H54 (cell line): Measurements from ENCODE around the gene CHD3.

Experiments
- DNase-seq: peaks from one replicate; pipeline ENCODE4 v3.0.0; 2011; ENCODE audit warnings: low spot score, mixed read lengths; ENCODE audit not compliant: insufficient read length
- FAIRE-seq: peaks from 3 replicates; lab custom pipeline; 2011; peaks lifted over from hg19 to GRCh38; lab: Jason Lieb, UNC
- POLR2A ChIP-seq: IDR thresholded peaks from 2 replicates; pipeline ENCODE4 v1.6.1; 2011; ENCODE audit warnings: low read depth, mild to moderate bottlenecking, low read length

Gene CHD3

DNA sequence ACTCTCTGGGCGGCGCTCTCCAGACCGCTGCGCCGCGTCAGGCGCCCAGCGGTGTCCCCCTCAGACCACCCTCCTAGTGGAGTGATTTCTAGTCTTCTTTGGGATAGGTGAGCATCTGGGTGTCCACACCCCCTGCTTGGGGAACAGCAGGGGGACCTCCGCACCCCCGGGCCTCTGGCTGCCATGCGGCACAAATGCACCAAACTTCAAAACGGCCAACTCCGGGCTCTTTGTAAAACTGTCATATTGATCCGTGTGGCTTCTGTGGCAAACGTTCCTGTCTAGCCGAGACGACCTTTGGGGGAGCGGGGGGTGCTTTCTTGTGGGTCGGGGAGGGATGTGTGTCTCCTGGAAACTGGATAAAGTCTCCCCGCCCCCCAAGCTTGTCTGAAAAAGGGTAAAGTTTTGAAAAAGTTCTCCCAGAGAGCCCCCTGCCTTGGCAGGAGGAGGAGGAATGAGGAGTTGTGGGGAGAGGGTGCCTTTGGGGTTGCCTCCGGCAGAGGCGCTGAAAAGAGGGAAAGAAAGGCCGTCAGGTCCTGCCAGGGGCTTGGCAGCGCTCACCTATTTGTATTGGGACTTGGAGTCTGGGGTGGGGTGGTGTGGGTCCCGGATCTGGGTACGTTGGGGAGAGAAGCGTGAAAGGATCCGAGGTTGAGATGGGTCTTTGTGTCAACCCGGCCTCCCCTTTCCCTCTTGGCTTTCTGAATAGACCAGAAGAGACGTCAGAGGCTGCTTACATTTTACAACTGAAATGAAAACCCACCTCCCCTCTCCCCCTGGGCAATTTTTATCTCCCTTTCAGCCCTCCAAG is 2.2 kb upstream of the CHD3 start:
- peak; percentile 45 for DNase-seq

GRCh38 chr17:7887038-7887481 is 1.5 kb upstream of the CHD3 start:
- FAIRE-seq (no peak), DNase-seq (no peak)
- no peak for TF ChIP-seq POLR2A

More for the DNA sequence above, 2.2 kb upstream of the CHD3 start:
- TF ChIP-seq POLR2A, result no peak
- no peak for FAIRE-seq

DNA sequence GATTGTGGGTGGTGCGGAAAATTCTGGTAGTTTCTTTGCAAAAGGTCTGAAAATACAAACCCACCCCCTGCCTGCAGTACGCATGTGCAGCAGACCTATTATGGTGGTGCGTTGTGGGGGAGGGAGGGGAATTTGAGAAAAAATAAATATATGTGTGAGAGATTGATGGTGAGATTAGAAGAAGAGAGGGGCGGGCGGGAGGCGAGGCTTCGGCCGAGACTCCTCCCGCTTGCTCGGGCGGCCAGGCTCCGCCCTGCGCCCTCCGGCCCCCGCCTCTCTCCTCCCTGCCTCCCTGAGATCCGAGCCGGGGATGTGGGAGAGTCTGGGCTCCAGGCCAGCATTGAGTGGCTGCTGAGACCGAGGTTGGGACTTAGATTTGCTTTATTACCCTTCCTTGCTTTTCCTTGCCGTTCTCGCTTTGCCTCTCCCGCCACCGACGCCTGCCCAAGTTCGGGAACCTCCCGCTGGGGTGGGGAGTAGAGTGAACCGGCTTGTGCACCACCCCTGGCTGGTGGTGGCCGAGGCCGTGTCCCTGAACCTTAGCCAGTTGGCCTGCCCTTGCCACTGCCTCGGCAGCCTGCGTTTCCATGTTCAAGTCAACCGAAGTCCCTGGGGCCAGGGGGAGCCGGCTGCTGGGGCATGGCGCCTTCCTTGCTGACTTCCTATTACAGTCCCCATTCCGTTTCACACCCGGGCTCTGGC is 956 bp upstream of the CHD3 start:
- peak; percentile 91 for DNase-seq
- TF ChIP-seq POLR2A, result no peak
- FAIRE-seq, result peak; percentile 38

- no peak for TF ChIP-seq POLR2A
- FAIRE-seq, result peak; percentile 50
- DNase-seq, result peak; percentile 96
Observed at GRCh38 chr17:7889166-7889955, 772 bp downstream of the CHD3 start.

- DNase-seq, result no peak
- no peak for FAIRE-seq
- no peak for TF ChIP-seq POLR2A
Observed at GRCh38 chr17:7893187-7893880, 4.7 kb downstream of the CHD3 start.

GRCh38 chr17:7894226-7894625 is 5.6 kb downstream of the CHD3 start:
- DNase-seq (no peak), FAIRE-seq (no peak)
- TF ChIP-seq POLR2A, result no peak

DNA sequence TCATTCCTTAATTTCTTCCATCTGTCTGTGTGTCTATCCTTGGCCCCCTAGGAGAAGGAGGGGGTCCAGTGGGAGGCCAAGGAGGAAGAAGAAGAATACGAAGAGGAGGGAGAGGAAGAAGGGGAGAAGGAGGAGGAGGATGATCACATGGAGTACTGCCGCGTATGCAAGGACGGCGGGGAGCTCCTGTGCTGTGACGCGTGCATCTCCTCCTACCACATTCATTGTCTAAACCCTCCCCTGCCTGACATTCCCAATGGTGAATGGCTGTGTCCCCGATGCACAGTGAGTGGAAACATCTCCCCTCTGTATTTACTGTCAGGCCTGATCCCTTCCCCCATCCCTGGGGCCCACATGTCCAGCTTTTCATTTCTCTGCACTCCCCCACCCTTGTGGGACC is 6.3 kb downstream of the CHD3 start:
- TF ChIP-seq POLR2A, result no peak
- DNase-seq, result no peak
- no peak for FAIRE-seq

DNA sequence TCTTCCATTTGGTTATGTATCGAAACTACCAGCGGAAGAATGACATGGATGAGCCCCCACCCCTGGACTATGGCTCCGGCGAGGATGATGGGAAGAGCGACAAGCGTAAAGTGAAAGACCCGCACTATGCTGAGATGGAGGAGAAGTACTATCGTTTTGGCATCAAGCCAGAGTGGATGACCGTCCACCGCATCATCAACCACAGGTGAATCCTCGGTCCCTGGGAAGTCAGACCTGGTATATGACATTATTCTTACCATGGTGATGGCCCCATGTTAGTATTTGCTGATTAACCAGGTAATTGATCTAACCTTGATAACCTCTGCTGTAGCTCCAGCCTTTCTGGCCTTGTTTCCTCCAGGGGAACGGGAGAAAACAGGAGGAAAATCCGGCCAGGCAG is 8.5 kb downstream of the CHD3 start:
- no peak for TF ChIP-seq POLR2A
- DNase-seq (no peak), FAIRE-seq (no peak)

DNA sequence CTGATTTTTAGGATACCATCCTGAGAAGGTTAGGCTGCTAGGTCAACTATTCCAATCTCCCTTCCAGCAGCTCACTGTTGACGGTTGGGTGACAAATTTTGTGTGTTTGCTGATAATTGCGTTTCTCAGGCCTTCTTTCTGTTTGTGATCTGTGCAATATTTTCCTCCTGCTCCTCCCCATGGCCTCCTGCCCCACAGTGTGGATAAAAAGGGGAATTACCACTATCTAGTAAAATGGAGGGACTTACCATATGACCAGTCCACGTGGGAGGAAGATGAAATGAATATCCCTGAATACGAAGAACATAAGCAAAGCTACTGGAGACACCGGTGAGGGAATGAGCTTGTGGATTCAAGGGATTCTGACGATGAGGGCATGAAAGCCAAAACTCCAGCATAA is 9.2 kb downstream of the CHD3 start:
- TF ChIP-seq POLR2A, result no peak
- no peak for FAIRE-seq
- DNase-seq, result no peak

DNA sequence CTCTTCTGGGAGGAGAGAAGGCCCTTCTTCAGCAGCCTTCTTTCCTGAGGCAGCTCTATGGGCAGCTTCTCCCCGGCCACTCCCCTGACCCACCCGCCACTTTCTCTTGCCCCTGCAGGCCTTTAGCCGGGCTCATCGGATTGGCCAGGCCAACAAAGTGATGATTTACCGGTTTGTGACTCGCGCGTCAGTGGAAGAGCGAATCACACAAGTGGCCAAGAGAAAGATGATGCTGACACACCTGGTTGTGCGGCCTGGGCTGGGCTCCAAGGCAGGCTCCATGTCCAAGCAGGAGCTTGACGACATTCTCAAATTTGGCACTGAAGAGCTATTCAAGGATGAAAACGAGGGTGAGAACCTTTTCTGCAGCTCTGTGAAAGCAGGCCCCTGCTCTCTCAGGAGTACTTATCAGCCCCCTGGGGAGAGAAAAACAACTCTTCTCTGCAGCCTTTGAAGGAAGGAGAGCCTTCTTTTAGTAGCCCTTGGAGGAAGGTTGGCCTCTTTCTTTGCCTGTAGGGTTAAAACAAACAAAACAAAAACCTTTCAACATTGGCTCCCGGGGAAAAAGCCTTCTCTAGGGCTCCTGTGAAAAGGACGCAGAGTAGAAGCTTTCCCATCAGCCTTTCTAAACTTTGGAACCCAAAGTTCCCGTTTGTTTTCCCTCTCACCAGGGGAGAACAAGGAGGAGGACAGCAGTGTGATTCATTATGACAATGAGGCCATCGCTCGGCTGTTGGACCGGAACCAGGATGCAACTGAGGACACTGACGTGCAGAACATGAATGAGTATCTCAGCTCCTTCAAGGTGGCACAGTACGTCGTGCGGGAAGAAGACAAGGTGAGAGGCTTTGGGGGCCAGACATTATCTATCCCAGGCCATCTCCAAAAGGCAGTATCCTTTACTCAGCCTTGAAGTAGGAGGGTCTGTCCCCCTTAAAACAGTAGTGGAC is 14.8 kb downstream of the CHD3 start:
- DNase-seq (no peak), FAIRE-seq (no peak)
- TF ChIP-seq POLR2A, result no peak

- DNase-seq (no peak), FAIRE-seq (no peak)
- TF ChIP-seq POLR2A, result no peak
Observed at GRCh38 chr17:7909089-7909488, 20.5 kb downstream of the CHD3 start.

- no peak for TF ChIP-seq POLR2A
- no peak for FAIRE-seq
Observed at GRCh38 chr17:7910281-7910680, 21.7 kb downstream of the CHD3 start.

More at GRCh38 chr17:7910281-7910680, 21.7 kb downstream of the CHD3 start:
- no peak for DNase-seq
